Caco-2 (cell line): Measurements from ENCODE around the gene TSPAN14. TPM values are rescaled to one million over a fixed set of nuclear protein-coding genes. Genes with fewer than 3 reads are reported as not detected.

Experiments
- BruUV-seq: library from RNA; stranded (reverse); fragments of 400-500 nt; replicated peaks from 2 replicates; lab custom pipeline; 2021; lab: Mats Ljungman, UMichigan
- CTCF ChIA-PET: fragments of 300-600 bp; sonication (Branson Sonifier 250); formaldehyde crosslinking; loops from one replicate; lab custom pipeline; 2022; ENCODE audit warnings: antibody characterized with exemption; lab: Charles Lee
- POLR2A ChIA-PET: fragments of 300-600 bp; sonication (Branson Sonifier 250); formaldehyde crosslinking; loops from one replicate; lab custom pipeline; 2022; ENCODE audit warnings: antibody characterized with exemption; lab: Charles Lee
- DNase-seq, 2 experiments: peaks; one replicate each; pipeline versions ENCODE4 v3.0.0 to v3.0.0-alpha.2; 2020 to 2022
- H3K27me3 ChIP-seq: replicated peaks from 2 replicates; pipeline ENCODE4 v1.6.0; 2011; ENCODE audit warnings: low read length; ENCODE audit not compliant: control insufficient read depth, insufficient read depth
- H3K36me3 ChIP-seq: 2 replicates; pipeline ENCODE4 v1.5.1; 2011; ENCODE audit warnings: low read length; ENCODE audit not compliant: control insufficient read depth, insufficient read depth
- H3K4me1 ChIP-seq: fragments of 250-450 bp; sonication (Bioruptor Pico); 2 replicates; pipeline ENCODE4 v1.5.1; 2020; ENCODE audit warnings: mild to moderate bottlenecking
- H3K4me3 ChIP-seq: 2 replicates; pipeline ENCODE4 v1.5.1; 2011; ENCODE audit warnings: low read depth, mild to moderate bottlenecking, control low read depth, low read length
- H3K9me3 ChIP-seq: fragments of 250-450 bp; sonication (Bioruptor Pico); 2 replicates; pipeline ENCODE4 v1.5.1; 2020; ENCODE audit warnings: mild to moderate bottlenecking, moderate library complexity
- H3K27ac Mint-ChIP-seq: one replicate; pipeline ENCODE4 v1.8.0; 2022; ENCODE audit warnings: mixed read lengths; ENCODE audit not compliant: unreplicated experiment
- H3K27me3 Mint-ChIP-seq: one replicate; pipeline ENCODE4 v1.8.0; 2022; ENCODE audit warnings: mixed read lengths; ENCODE audit not compliant: insufficient read depth, unreplicated experiment
- H3K36me3 Mint-ChIP-seq: one replicate; pipeline ENCODE4 v1.8.0; 2022; ENCODE audit warnings: mild to moderate bottlenecking, mixed read lengths; ENCODE audit not compliant: insufficient read depth, unreplicated experiment
- H3K4me1 Mint-ChIP-seq: one replicate; pipeline ENCODE4 v1.8.0; 2022; ENCODE audit warnings: low read depth, mixed read lengths; ENCODE audit not compliant: unreplicated experiment
- H3K4me3 Mint-ChIP-seq: one replicate; pipeline ENCODE4 v1.8.0; 2022; ENCODE audit warnings: mild to moderate bottlenecking, moderate library complexity, mixed read lengths; ENCODE audit not compliant: unreplicated experiment
- H3K9me3 Mint-ChIP-seq: one replicate; pipeline ENCODE4 v1.8.0; 2022; ENCODE audit warnings: mixed read lengths; ENCODE audit not compliant: unreplicated experiment
- intact Hi-C: fragments of 100-400 bp; cut with micrococcal nuclease; formaldehyde crosslinking; loops from one replicate; pipeline ENCODE4 v1.10.0; 2022; ENCODE audit not compliant: unreplicated experiment
- total RNA-seq: library from RNA; stranded (reverse); gene quantifications from 2 replicates; pipeline ENCODE4 v1.2.3, GENCODE V29; 2022
- TF ChIP-seq, protein P1 (sequence below), 2 experiments: fragments of 200-600 bp in 1 of 2; IDR thresholded peaks; 1 replicate in 1 of 2; 2 replicates in 1 of 2; pipeline versions ENCODE4 v1.5.1 to v1.8.0; 2011 to 2022; ENCODE audit warnings: antibody characterized with exemption in 1 of 2, control low read depth in 1 of 2, inconsistent platforms in 1 of 2, low read depth in 1 of 2, low read length in 1 of 2, mild to moderate bottlenecking in 1 of 2, moderate library complexity in 1 of 2; ENCODE audit not compliant: insufficient read depth in 1 of 2, severe bottlenecking in 1 of 2, unreplicated experiment in 1 of 2

TSPAN14 gene
- total RNA-seq, 1 experiment from 2014 or later = 140 TPM

DNA sequence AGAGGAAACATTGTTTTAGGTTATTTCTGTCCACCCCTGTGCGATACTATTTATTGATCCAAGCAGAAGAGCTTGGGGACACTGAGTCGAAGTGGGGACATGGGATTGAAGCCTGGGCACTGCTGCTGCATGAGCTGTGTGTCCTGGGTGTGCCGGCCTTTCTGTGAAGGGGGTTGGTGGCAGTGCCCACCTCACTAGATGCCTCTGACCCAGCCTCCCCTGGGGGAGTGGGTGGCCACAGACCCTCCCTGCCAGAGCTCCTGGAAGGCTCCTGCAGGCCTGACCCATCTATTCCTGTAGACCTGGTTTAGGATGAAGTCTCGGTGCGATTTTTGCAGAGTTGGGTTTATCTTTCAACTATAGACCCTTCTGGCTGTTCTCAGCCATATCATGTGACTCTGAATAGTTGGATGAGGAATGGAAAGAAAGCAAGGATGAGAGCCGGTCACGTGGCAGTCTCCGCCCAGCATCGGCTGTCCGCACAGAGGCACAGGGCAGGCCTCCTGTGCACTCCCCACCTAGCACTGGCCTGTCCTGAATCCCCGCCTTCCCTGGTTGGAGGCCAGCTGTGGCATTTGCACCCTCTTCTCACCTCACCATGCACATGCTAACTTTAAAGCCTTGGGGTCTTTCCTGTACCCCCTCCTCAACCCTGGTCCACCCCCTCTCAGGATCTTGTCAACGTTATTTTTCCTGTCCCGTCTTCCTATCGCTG is 66.0 kb downstream of the TSPAN14 start:
- Mint-ChIP-seq H3K9me3 (no peaks in the 10 kb centered on the region), H3K27ac (peak overlapping the region; percentile 72), H3K27me3 (no peaks in the 10 kb centered on the region), H3K36me3 (peaks cover 94% of the 10 kb centered on the region), H3K4me3 (no peak overlapping the region), H3K4me1 (peaks cover 6% of the 10 kb centered on the region)
- Histone ChIP-seq H3K4me1 (no peaks in the 10 kb centered on the region), H3K27me3 (no peaks in the 10 kb centered on the region), H3K36me3 (peaks cover 12% of the 10 kb centered on the region), H3K9me3 (no peaks in the 10 kb centered on the region), H3K4me3 (no peak overlapping the region)
- TF ChIP-seq, protein P1, sequence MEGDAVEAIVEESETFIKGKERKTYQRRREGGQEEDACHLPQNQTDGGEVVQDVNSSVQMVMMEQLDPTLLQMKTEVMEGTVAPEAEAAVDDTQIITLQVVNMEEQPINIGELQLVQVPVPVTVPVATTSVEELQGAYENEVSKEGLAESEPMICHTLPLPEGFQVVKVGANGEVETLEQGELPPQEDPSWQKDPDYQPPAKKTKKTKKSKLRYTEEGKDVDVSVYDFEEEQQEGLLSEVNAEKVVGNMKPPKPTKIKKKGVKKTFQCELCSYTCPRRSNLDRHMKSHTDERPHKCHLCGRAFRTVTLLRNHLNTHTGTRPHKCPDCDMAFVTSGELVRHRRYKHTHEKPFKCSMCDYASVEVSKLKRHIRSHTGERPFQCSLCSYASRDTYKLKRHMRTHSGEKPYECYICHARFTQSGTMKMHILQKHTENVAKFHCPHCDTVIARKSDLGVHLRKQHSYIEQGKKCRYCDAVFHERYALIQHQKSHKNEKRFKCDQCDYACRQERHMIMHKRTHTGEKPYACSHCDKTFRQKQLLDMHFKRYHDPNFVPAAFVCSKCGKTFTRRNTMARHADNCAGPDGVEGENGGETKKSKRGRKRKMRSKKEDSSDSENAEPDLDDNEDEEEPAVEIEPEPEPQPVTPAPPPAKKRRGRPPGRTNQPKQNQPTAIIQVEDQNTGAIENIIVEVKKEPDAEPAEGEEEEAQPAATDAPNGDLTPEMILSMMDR (IDR thresholded peaks at IDR 0.05; ENCODE audit: insufficient read depth in 1 of 2, low read depth in 1 of 2, low read length in 1 of 2, severe bottlenecking in 1 of 2, unreplicated experiment in 1 of 2) = no peak
- CTCF ChIA-PET = interaction anchor here (0.7 to 1.1 kb wide), 3 partner anchors 14 to 76 kb away, joined by 3 to 4 read pairs (median 3); no protein-coding TSS in a partner anchor
- POLR2A ChIA-PET = no interaction called here
- BruUV-seq = no TSS peak
- intact Hi-C loops = no loop called here
- DNase-seq = no peak

DNA sequence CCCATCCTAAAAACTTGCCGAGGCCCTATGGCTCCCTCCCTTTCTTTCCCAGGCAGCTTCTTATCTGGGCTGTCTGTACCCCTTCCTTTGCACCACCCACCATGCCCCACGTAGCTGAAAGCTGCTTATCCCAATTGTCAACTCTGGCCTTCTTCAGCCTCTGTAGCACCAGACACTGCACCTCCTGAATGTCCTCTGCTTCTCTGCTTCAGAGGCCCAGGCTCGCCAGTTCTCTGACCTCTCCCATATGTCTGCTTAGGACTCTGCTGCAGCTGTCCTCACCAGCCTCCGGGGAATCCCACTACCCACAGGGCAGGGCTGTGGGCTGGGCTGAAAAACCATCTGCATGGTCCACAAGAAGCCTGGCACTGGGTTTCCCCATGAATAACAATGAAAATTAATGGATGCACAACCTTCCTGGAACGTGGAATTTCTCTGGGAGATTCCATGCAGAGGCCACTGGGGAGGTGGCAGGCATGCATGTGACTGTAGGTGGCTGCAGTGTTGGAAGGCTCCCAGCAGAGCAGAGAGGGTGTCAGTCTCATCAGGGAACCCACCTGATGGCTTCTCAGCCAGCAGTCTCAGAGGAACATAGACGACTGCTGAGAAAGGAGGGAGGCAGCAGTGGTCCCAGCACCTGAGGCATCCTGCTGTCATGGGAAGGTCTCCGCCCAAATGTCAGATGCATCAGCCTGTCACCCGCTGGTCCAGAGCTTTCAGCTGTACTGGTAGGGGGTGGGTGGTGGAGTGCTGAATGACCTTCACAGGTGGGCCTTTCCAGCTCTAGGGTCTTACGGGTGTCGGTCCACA is 66.8 kb downstream of the TSPAN14 start:
- Histone ChIP-seq H3K4me1 (peaks cover 5% of the 10 kb centered on the region; the same call in 1 of the 2 replicates), H3K27me3 (no peaks in the 10 kb centered on the region), H3K4me3 (no peak overlapping the region), H3K36me3 (peaks cover 11% of the 10 kb centered on the region), H3K9me3 (no peaks in the 10 kb centered on the region)
- Mint-ChIP-seq H3K27ac (peak overlapping the region; percentile 72), H3K27me3 (no peaks in the 10 kb centered on the region), H3K9me3 (no peaks in the 10 kb centered on the region), H3K4me1 (peaks cover 9% of the 10 kb centered on the region), H3K4me3 (no peak overlapping the region), H3K36me3 (peaks cover 93% of the 10 kb centered on the region)
- BruUV-seq = no TSS peak
- CTCF ChIA-PET = interaction anchor here (1.1 kb wide), 1 partner anchor 15 kb away, joined by 3 read pairs; no protein-coding TSS in a partner anchor
- TF ChIP-seq, protein P1 (IDR thresholded peaks at IDR 0.05; ENCODE audit: insufficient read depth in 1 of 2, low read depth in 1 of 2, low read length in 1 of 2, severe bottlenecking in 1 of 2, unreplicated experiment in 1 of 2) = no peak
- no peak for DNase-seq
- POLR2A ChIA-PET = no interaction called here
- intact Hi-C loops = no loop called here

DNA sequence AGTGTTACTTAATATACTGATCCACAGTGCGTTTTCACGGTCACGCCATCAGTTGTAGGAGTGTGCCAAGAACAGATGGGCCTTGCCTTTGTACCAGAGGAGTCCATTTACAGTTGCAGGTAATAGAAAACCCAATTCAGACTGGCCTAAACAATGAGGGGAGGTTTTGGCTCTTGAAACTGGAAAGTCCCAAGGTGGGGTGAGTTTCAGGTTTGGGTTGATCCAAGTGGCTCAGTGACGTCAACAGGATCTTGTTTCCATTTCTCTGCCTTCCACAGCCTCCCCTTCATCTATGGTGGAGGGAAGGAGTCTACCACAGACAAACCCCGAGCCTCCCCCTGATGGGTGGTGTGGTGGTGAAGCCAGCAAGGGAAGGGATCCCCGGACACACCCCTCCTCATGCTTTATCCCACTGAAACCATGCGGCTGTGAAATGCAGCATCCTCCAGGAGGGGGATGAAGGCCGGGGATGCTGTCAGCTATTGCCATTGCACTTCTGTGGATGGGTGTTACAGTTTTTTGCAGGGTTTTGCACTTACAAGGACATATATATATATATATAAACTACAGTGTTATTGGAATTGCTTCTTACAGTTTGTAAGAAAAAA is 68.8 kb downstream of the TSPAN14 start:
- Histone ChIP-seq H3K27me3 (no peaks in the 10 kb centered on the region), H3K4me3 (no peak overlapping the region), H3K9me3 (no peaks in the 10 kb centered on the region), H3K36me3 (peaks cover 5% of the 10 kb centered on the region; the same call in 1 of the 2 replicates), H3K4me1 (peaks cover 20% of the 10 kb centered on the region; the same call in 1 of the 2 replicates)
- Mint-ChIP-seq H3K27ac (peak overlapping the region; percentile 77), H3K9me3 (no peaks in the 10 kb centered on the region), H3K27me3 (no peaks in the 10 kb centered on the region), H3K4me3 (no peak overlapping the region), H3K4me1 (peaks cover 16% of the 10 kb centered on the region), H3K36me3 (peaks cover 88% of the 10 kb centered on the region)
- TF ChIP-seq, protein P1 (IDR thresholded peaks at IDR 0.05; ENCODE audit: insufficient read depth in 1 of 2, low read depth in 1 of 2, low read length in 1 of 2, severe bottlenecking in 1 of 2, unreplicated experiment in 1 of 2) = no peak
- intact Hi-C loops = no loop called here
- DNase-seq = no peak
- ChIA-PET POLR2A (no interaction called here), CTCF (no interaction called here)
- BruUV-seq = no TSS peak
